GM12878 (cell line): ENCODE measurements around the gene PIGX. TPM values are rescaled to one million over a fixed set of nuclear protein-coding genes. Genes with fewer than 3 reads are reported as not detected.

Source experiments
- ATAC-seq: fragments of 200-7000 bp; cut with Tn5 transposase; 3 replicates; pipeline ENCODE4 v1.9.1; 2020; ENCODE audit warnings: mild to moderate bottlenecking, moderate library complexity
- BruUV-seq: library from RNA; stranded (reverse); fragments of 400-500 nt; replicated peaks from 2 replicates; lab custom pipeline; 2021; lab: Mats Ljungman, UMichigan
- CTCF ChIA-PET: fragments of 300-600 bp; sonication (Branson Sonifier 250); formaldehyde crosslinking; extraction: SDS; loops from one replicate; lab custom pipeline; 2021; ENCODE audit warnings: inconsistent platforms; lab: Yijun Ruan, JAX
- POLR2A ChIA-PET: fragments of 350-600 bp; formaldehyde crosslinking; extraction: SDS; loops from one replicate; lab custom pipeline; 2021; ENCODE audit warnings: inconsistent platforms; lab: Charles Lee
- RAD21 ChIA-PET: fragments of 300-600 bp; sonication (Branson Sonifier 250); formaldehyde crosslinking; loops from one replicate; lab custom pipeline; 2023; ENCODE audit warnings: antibody characterized with exemption; ENCODE audit not compliant: unreplicated experiment; lab: Charles Lee
- SMC1A ChIA-PET: fragments of 300-600 bp; sonication (Branson Sonifier 250); formaldehyde crosslinking; loops from one replicate; lab custom pipeline; 2023; ENCODE audit not compliant: unreplicated experiment, uncharacterized antibody; lab: Charles Lee
- DNase-seq: peaks from one replicate; pipeline ENCODE4 v3.0.0-alpha.2; 2011; ENCODE audit warnings: low read depth, low spot score
- FAIRE-seq: peaks from 3 replicates; lab custom pipeline; 2011; peaks lifted over from hg19 to GRCh38; lab: Jason Lieb, UNC
- H2AFZ ChIP-seq: 2 replicates; pipeline ENCODE4 v1.6.0; 2011; ENCODE audit warnings: low read depth, low read length, control low read depth; ENCODE audit not compliant: control insufficient read depth
- H3K27ac ChIP-seq: 2 replicates; pipeline ENCODE4 v1.5.1; 2011; ENCODE audit warnings: control low read depth; ENCODE audit not compliant: control insufficient read depth, insufficient read depth
- H3K27me3 ChIP-seq, 2 experiments: replicated peaks in 1 of 2; 2 replicates each; pipeline versions ENCODE4 v1.6.0 to v1.6.1; 2011; ENCODE audit warnings: low read length in 1 of 2; ENCODE audit not compliant: control insufficient read depth in 2 of 2, insufficient read depth in 2 of 2
- H3K36me3 ChIP-seq, 2 experiments: 2 replicates each; pipeline ENCODE4 v1.5.1; 2011; ENCODE audit warnings: low read length in 1 of 2; ENCODE audit not compliant: control insufficient read depth in 2 of 2, insufficient read depth in 2 of 2
- H3K4me1 ChIP-seq: 2 replicates; pipeline ENCODE4 v1.6.1; 2011; ENCODE audit warnings: mild to moderate bottlenecking, low read length, moderate library complexity, mixed read lengths; ENCODE audit not compliant: control insufficient read depth, insufficient read depth
- H3K4me2 ChIP-seq: 2 replicates; pipeline ENCODE4 v1.6.0; 2011; ENCODE audit warnings: control low read depth; ENCODE audit not compliant: control insufficient read depth, insufficient read depth
- H3K4me3 ChIP-seq: fragments of 200-600 bp; sonication (generic); 2 replicates; pipeline ENCODE4 v1.5.1; 2016
- H3K79me2 ChIP-seq: 2 replicates; pipeline ENCODE4 v1.6.0; 2011; ENCODE audit warnings: low read length; ENCODE audit not compliant: control insufficient read depth, insufficient read depth
- H3K9ac ChIP-seq: 2 replicates; pipeline ENCODE4 v1.8.0; 2011; ENCODE audit warnings: low read length, control low read depth, mixed read lengths; ENCODE audit not compliant: control insufficient read depth, insufficient read depth
- H3K9me3 ChIP-seq: replicated peaks from 3 replicates; pipeline ENCODE4 v1.5.1; 2011; ENCODE audit warnings: mild to moderate bottlenecking, low read length; ENCODE audit not compliant: control insufficient read depth, insufficient read depth
- H4K20me1 ChIP-seq: 2 replicates; pipeline ENCODE4 v1.6.0; 2011; ENCODE audit not compliant: control insufficient read depth, insufficient read depth
- CBX3 ChIP-seq: fragments of 200-600 bp; sonication (generic); IDR thresholded peaks from 2 replicates; pipeline ENCODE4 v1.6.1; 2016; ENCODE audit warnings: low read depth, borderline replicate concordance
- CHD2 ChIP-seq: IDR thresholded peaks from 2 replicates; pipeline ENCODE4 v1.6.1; 2011; ENCODE audit warnings: low read depth, low read length, improper control_type of control experiment, borderline replicate concordance
- CHD4 ChIP-seq: fragments of 200-600 bp; sonication (generic); IDR thresholded peaks from 2 replicates; pipeline ENCODE4 v1.6.1; 2016; ENCODE audit warnings: mild to moderate bottlenecking
- IRF5 ChIP-seq: fragments of 450-650 bp; IDR thresholded peaks from 2 replicates; pipeline ENCODE4 v1.6.1; 2017; ENCODE audit warnings: borderline replicate concordance
- MTA2 ChIP-seq: fragments of 450-650 bp; IDR thresholded peaks from 2 replicates; pipeline ENCODE4 v1.6.1; 2016; ENCODE audit warnings: low read depth, mild to moderate bottlenecking, moderate library complexity
- NFYB ChIP-seq: IDR thresholded peaks from 2 replicates; pipeline ENCODE4 v1.6.1; 2011; ENCODE audit warnings: low read depth, mild to moderate bottlenecking, low read length, improper control_type of control experiment, moderate library complexity; ENCODE audit not compliant: insufficient read depth
- PRDM15 ChIP-seq: fragments of 450-650 bp; formaldehyde crosslinking; IDR thresholded peaks from 2 replicates; pipeline ENCODE4 v1.4.0; 2020; ENCODE audit warnings: mild to moderate bottlenecking, moderate library complexity
- SMAD5 ChIP-seq: IDR thresholded peaks from 2 replicates; pipeline ENCODE4 v1.6.1; 2016; ENCODE audit warnings: antibody characterized with exemption, low read depth
- TCF7 ChIP-seq: IDR thresholded peaks from 2 replicates; pipeline ENCODE4 v1.6.1; 2014; ENCODE audit warnings: antibody characterized with exemption, borderline replicate concordance
- ZBTB4 ChIP-seq: fragments of 450-650 bp; formaldehyde crosslinking; IDR thresholded peaks from 2 replicates; pipeline ENCODE4 v1.4.0; 2022; ENCODE audit warnings: mild to moderate bottlenecking, moderate library complexity
- ZNF24 ChIP-seq: fragments of 450-650 bp; IDR thresholded peaks from 2 replicates; pipeline ENCODE4 v1.6.1; 2017; ENCODE audit warnings: antibody characterized with exemption, mild to moderate bottlenecking
- WGBS: methylation state at CpG from one replicate; pipeline ENCODE4 v1.1.6; 2016; ENCODE audit warnings: low lambda C conversion rate; ENCODE audit not compliant: insufficient replicate concordance, insufficient coverage; ENCODE audit errors: missing lambda C conversion rate; 5-methylcytosine and 5-hydroxymethylcytosine counted together
- in situ Hi-C: fragments of 300-500 bp; cut with MboI; formaldehyde crosslinking; loops from 9 replicates; pipeline ENCODE4 v1.14.3; 2018; ENCODE audit warnings: mixed read lengths
- intact Hi-C: fragments of 100-400 bp; cut with micrococcal nuclease; formaldehyde crosslinking; loops from one replicate; pipeline ENCODE4 v1.14.2; 2022; ENCODE audit not compliant: unreplicated experiment
- polyA plus RNA-seq, 11 experiments: library from polyadenylated mRNA; depleted of rRNA in 4 of 11; unstranded in 6 of 11; stranded (reverse) in 5 of 11; fragments of >200 nt; fragmentation: Nextera tagmentation in 4 of 11; fragmentation: Illumina TruSeq in 1 of 11; extraction: Ambion mirVana in 4 of 11; extraction: Trizol in 1 of 11; gene quantifications; 1 replicate in 1 of 11; 2 replicates in 10 of 11; pipeline versions ENCODE4 v1.2.1 to v1.2.3, GENCODE V29; 2011 to 2016; ENCODE audit warnings: inconsistent platforms in 2 of 11, missing spikeins in 2 of 11, low read depth in 1 of 11
- total RNA-seq, 4 experiments: library from RNA; depleted of rRNA in 3 of 4; stranded (reverse); fragments of >200 nt in 3 of 4; fragmentation: Illumina TruSeq in 1 of 4; extraction: Trizol in 1 of 4; gene quantifications; 2 replicates each; pipeline versions ENCODE4 v1.2.1 to v1.2.3, GENCODE V29; 2013 to 2021
- TF ChIP-seq, protein P1 (sequence below): IDR thresholded peaks from 2 replicates; pipeline ENCODE4 v1.6.1; 2012; ENCODE audit warnings: mild to moderate bottlenecking, low read depth, low read length

PIGX gene
- total and polyA plus RNA-seq, 10 of the 15 experiments (the other 5 are each of a cell fraction or from before 2014, with no cell fraction given) = 3.8 to 40.0 (median 22.3) TPM

- in situ Hi-C loops = no loop called here
Measured at GRCh38 chr3:196737655-196738054, 25.5 kb downstream of the PIGX start.

More at GRCh38 chr3:196737655-196738054, 25.5 kb downstream of the PIGX start:
- intact Hi-C loops = no loop called here
- ATAC-seq (no peak), DNase-seq (no peak), FAIRE-seq (no peak)
- no peaks in the 10 kb centered on the region for H4K20me1 ChIP-seq
- H3K27me3 ChIP-seq = no peaks in the 10 kb centered on the region
- ChIA-PET POLR2A (no interaction called here), RAD21 (no interaction called here), CTCF (no interaction called here), SMC1A (interaction anchor here (0.6 kb wide), 1 partner anchor 20 kb away, joined by 3 read pairs; no protein-coding TSS in a partner anchor)
- H2AFZ ChIP-seq = no peak overlapping the region
- H3K9me3 ChIP-seq = no peaks in the 10 kb centered on the region
- H3K9ac ChIP-seq = no peak overlapping the region
- no peak overlapping the region for H3K27ac ChIP-seq
- TF ChIP-seq ZNF24 (no peak), TCF7 (no peak), CBX3 (no peak), SMAD5 (no peak), IRF5 (no peak), MTA2 (no peak), CHD2 (no peak), ZBTB4 (CRISPR knock-in tag) (no peak), CHD4 (no peak), NFYB (no peak), PRDM15 (CRISPR knock-in tag) (no peak)
- TF ChIP-seq, protein P1, sequence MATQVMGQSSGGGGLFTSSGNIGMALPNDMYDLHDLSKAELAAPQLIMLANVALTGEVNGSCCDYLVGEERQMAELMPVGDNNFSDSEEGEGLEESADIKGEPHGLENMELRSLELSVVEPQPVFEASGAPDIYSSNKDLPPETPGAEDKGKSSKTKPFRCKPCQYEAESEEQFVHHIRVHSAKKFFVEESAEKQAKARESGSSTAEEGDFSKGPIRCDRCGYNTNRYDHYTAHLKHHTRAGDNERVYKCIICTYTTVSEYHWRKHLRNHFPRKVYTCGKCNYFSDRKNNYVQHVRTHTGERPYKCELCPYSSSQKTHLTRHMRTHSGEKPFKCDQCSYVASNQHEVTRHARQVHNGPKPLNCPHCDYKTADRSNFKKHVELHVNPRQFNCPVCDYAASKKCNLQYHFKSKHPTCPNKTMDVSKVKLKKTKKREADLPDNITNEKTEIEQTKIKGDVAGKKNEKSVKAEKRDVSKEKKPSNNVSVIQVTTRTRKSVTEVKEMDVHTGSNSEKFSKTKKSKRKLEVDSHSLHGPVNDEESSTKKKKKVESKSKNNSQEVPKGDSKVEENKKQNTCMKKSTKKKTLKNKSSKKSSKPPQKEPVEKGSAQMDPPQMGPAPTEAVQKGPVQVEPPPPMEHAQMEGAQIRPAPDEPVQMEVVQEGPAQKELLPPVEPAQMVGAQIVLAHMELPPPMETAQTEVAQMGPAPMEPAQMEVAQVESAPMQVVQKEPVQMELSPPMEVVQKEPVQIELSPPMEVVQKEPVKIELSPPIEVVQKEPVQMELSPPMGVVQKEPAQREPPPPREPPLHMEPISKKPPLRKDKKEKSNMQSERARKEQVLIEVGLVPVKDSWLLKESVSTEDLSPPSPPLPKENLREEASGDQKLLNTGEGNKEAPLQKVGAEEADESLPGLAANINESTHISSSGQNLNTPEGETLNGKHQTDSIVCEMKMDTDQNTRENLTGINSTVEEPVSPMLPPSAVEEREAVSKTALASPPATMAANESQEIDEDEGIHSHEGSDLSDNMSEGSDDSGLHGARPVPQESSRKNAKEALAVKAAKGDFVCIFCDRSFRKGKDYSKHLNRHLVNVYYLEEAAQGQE = no peak
- H3K79me2 ChIP-seq = peaks cover 30% of the 10 kb centered on the region
- no peak overlapping the region for H3K4me2 ChIP-seq
- no peak overlapping the region for H3K4me3 ChIP-seq
- no peaks in the 10 kb centered on the region; a peak in 1 of 4 replicates for H3K36me3 ChIP-seq
- WGBS = 53% methylated on average over 6 of the region's 6 CpGs
- no peaks in the 10 kb centered on the region for H3K4me1 ChIP-seq
- no TSS peak for BruUV-seq
